GM15510 (cell line): ENCODE measurements around the gene CDCA7L.

Experiments used
- POLR2A ChIP-seq: IDR thresholded peaks from 3 replicates; pipeline ENCODE4 v1.6.1; 2011; ENCODE audit warnings: borderline replicate concordance; ENCODE audit not compliant: insufficient read length; ENCODE audit errors: extremely low read depth

CDCA7L gene

DNA sequence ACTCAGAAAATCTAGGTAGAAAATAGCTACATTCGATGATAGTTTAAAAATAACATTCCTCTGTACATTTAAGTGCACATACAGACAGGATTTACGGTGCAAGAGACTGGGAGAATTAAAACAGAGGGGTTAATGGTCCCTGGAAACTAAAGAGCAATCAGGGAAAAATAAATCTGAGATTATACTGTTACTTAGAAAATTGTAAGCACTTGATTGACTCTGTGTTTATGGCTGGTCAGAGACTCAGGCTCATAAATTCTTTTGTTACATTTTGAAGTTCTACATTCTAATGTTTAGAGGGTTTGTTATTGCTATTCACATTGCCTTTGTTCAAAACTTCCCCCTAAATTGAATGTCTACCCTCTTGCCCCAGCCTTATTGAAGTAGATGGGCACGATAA is 54.4 kb downstream of the CDCA7L start:
- TF ChIP-seq POLR2A = no peak

GRCh38 chr7:21887779-21888178 is 57.9 kb downstream of the CDCA7L start:
- TF ChIP-seq POLR2A = no peak

DNA sequence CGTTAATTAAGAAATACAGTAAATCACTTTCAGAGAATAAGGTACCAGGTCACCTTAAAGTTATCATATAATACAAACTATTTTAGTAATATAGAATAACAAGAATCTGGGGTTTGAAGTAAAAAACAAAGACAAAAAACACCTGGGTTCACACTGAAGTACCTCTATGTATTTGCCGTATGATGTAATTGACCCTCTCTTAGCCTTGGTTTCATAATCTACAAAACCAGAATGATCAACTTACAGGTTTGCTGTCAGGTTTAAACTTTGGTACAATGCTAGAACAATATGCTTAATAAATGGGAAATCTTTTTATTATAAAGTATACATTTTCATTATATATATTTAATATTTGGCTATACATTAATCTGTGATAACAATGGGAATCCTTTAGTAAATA is 58.3 kb downstream of the CDCA7L start:
- no peak for TF ChIP-seq POLR2A

GRCh38 chr7:21886396-21886795 is 59.3 kb downstream of the CDCA7L start:
- TF ChIP-seq POLR2A = no peak

DNA sequence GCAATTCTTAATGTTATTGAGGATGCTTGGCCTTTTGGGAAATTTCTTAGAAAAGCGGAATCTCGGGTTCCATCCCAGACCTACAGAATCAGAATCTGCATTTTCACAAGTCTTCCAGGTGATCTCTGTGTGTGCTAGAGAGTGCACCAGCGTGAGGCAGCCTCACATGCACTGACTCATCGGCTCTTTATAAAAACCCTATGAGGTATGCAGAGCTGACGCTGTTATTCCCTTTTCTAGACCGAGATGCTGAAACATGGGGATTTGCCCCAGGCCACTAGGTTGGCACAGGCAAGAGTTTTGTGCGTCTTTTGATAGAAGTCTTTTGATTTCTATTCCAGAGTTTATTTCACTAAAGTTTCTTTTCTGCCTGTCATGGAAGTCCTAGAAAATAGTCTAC is 61.2 kb downstream of the CDCA7L start:
- TF ChIP-seq POLR2A = no peak

- TF ChIP-seq POLR2A = no peak
Observed at GRCh38 chr7:21883069-21883468, 62.6 kb downstream of the CDCA7L start.

- TF ChIP-seq POLR2A = no peak
Observed at GRCh38 chr7:21869785-21870402, 75.8 kb downstream of the CDCA7L start.

GRCh38 chr7:21868576-21868850 is 77.2 kb downstream of the CDCA7L start:
- no peak for TF ChIP-seq POLR2A

DNA sequence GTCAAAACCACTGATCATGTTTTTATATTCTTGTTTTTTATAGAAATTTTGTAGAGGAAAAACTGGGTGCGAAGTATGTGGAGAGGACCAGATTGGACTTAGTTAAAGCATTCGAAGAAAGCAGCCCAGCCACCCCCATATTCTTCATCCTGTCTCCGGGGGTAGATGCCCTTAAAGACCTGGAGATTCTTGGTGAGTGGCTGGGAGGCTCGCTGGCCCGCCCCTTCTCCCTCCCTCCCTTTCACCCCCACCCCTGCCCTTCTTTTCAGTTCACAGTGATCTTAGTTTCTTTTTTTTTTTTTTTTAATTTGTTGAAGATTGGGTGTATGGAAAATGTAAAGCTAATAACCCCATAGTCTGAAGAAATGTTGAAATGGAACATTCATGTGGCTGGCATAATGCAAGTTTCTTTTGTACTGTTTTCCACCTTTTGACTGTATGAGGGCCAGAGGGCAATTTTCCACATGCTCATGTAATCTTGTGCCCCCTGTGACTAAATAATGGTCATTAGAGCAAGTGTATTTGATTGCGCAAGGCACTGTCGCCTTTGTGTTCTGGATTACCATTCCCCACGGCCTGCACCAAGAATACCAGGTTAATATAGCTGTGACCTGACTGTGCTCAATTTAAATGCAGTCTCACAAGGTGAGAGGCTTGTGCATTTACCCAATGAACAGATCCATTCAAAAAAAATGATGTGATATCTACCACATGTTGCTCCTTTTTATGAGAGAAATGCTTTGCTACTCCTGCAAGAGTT is 77.7 kb downstream of the CDCA7L start:
- TF ChIP-seq POLR2A = no peak

GRCh38 chr7:21867226-21867625 is 78.5 kb downstream of the CDCA7L start:
- no peak for TF ChIP-seq POLR2A

DNA sequence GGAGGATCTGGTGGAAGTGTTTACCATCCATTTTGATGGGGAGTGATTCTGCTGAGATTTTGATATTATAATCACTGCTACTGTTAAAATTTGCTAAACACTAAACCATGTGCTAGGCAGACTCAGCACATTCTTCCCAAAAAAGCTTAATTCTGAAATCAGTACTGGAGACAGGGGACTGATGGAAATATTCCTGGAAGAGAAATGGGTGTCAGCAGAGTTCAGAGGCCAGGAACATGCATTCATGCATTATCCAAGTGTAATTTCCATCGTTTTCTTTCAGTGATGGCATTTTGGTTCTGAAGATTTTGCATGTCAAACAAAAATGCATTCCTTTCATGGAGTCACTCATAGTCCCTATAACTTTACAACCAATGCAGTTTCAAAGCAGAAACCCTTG is 79.0 kb downstream of the CDCA7L start:
- TF ChIP-seq POLR2A = no peak

GRCh38 chr7:21851559-21851967 is 94.1 kb downstream of the CDCA7L start:
- no peak for TF ChIP-seq POLR2A
